Activated gamma-delta T cell (primary cell): ENCODE measurements around the gene GATA5.

Experiments used
- DNase-seq: peaks from one replicate; lab custom pipeline; 2025; lab: John Stamatoyannopoulos, UW
- total RNA-seq, 2 donors: gene quantifications; one replicate each; lab custom pipeline; 2026; lab: John Stamatoyannopoulos, UW

The GATA5 gene, protein sequence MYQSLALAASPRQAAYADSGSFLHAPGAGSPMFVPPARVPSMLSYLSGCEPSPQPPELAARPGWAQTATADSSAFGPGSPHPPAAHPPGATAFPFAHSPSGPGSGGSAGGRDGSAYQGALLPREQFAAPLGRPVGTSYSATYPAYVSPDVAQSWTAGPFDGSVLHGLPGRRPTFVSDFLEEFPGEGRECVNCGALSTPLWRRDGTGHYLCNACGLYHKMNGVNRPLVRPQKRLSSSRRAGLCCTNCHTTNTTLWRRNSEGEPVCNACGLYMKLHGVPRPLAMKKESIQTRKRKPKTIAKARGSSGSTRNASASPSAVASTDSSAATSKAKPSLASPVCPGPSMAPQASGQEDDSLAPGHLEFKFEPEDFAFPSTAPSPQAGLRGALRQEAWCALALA
- 0.09 to 0.15 reads per million in 2 donors for total RNA-seq

DNA sequence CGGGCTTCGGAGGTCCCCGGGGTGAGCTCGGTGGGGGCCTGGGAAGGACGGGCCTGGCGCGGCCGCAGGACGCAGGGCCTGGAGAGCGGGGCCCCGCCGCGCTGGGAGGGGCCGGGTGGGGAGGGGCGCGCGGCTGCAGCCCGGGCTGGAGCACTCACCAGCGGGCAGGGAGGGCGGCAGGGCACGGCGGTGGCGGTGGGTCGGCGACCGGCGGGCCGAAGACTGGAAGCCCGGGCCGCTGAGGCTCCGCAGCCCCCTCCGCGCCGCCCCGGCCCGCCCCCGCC, at the start of gene GATA5:
GATA5 (minus strand) TSS at position 224 of the 284 bp plus-strand sequence. CDS start 474 bp downstream, outside the sequence.
- DNase-seq: no peak

DNA sequence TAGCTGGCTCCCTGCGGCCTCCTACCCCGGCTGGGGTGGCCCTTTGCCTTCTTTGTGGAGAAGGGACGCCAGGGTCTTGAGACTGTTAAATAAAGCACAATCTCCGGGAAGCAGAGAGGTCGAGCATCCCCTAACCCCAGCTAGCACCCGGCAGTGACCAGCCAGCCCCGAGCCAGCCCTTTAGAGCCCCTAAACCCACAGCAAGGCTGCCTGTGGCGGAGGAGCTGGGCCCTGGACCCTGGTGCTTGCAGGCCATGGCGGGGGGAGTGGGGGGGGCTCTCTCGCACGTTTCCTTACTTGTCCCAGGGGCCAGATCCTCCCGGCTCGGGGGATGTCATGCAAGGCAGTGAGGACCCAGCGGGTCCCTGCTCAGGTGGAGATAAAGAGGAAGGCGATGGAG, 49.2 kb upstream of the GATA5 start:
- DNase-seq: no peak

DNA sequence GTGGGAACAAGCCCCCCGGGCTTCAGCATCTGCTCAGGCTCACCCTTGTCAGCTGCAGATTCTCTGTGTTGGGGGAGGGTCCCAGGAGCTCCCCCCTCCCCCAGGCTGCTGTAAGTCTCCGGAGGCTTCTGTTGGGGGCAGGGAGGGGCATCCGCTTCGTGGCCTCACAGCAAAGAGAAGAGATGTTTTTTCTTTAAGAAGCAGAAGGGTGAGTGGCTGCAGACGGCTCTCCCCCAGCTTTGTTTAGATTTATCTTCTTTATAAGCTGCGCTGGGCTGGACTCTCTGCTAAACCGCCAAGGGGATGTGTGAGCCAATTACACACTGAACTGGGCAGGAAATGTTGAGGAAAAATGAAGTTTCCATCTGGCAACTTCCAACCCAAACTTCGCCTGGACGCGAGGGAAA, 48.7 kb upstream of the GATA5 start:
- no peak for DNase-seq

DNA sequence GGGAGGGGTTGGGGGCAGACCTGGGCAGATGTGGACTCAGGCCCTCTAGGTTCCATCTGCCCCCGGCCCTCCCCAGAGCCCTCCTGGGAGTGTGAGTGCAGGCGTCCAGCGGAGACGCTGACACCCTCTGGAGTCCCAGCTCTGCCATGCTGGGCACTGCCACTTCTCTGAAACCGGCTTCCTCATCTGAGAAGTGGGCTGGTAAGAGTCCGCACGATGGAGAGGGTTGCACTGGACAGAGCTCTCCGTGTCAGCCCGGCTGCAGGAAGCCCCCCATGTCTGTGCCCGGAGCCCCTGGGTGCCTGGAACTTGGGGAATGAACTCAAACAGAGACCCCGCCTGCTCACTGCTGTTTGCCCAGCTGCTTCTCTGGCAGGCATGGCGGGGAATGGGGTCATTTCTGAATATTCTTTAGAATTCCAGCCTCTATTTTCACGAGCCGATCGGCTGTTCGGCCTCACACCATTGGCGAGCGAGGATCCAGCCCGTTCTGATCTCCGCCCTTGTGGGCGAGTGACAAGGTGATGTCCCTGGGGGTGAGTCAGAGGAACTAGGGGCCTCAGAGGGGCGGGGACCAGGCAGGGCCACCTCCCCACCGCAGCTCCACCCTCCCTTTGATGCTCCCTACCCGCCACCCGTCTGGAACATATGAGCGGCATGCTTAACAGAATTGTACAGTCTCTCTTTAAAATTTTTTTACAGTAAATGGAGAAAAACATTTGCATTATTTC, 47.8 kb upstream of the GATA5 start:
- no peak for DNase-seq

DNA sequence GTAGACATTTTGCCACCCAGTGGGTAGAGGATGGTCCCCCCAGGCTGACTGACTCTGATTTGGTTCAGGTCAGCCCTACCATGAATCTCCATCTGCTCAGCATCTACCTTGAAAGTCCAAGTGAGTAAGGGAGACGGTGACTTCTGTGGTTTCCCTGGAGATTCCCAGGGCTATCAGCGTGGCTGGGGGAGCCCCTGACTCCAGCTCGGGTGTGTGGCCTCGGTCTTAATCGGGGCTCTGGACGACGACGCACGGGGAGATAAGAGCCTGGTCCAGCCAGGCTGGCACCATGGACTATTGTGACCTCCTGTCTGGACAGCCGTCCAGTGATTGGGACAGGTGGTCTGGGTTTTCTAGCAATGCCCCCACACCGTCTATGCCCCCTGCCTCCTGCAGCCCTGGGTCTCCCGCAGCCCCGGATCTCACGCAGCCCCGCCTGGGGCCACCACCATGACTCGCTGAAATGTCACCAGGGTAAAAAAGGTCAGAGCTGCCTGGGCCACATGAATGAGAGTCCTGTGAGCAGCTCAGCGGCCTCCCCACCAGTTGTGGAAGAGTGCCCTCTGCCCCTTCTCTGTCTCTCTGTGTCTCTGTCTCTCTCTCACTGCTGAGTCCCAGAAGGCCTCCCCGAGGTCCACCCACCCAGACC, 47.1 kb upstream of the GATA5 start:
- no peak for DNase-seq

DNA sequence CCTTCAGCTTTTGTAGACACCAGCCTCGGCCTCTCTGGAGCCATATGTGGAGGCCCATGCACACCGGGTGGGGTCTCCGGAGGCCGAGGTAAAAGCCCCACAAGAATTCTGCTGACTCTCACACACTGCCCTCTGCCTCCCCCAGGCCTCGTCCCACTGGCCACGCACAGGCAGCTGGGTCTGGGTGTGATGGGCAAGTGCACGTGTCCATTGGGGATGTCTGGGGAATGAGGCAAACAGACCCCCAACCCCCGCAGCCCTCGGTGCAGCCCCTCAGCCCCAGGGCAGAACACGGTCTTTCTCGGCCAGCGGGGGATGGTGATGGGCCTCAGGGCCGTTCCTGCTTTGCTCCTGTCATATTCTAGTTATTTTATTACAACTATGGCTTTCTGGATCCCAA, 44.0 kb upstream of the GATA5 start:
- no peak for DNase-seq

DNA sequence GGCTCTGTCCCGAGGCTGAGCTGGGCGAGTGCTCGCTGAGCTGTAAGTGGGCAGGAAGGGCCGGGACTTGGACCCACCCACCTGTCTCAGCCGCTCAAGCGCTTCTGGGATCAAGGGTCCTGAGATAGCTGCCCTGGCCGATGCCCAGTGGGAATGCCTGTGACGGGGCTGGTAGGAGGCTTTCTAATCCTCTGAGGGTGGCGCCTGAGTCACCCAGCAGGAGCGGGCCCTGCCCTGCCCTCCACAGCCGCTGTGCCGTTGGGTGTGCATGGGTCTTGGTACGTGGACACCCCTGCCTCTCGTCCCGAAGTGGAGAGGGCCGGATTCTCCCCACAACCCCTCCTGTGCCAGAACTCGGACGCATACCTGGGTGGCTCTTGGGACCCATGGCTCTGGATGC, 43.1 kb upstream of the GATA5 start:
- no peak for DNase-seq

DNA sequence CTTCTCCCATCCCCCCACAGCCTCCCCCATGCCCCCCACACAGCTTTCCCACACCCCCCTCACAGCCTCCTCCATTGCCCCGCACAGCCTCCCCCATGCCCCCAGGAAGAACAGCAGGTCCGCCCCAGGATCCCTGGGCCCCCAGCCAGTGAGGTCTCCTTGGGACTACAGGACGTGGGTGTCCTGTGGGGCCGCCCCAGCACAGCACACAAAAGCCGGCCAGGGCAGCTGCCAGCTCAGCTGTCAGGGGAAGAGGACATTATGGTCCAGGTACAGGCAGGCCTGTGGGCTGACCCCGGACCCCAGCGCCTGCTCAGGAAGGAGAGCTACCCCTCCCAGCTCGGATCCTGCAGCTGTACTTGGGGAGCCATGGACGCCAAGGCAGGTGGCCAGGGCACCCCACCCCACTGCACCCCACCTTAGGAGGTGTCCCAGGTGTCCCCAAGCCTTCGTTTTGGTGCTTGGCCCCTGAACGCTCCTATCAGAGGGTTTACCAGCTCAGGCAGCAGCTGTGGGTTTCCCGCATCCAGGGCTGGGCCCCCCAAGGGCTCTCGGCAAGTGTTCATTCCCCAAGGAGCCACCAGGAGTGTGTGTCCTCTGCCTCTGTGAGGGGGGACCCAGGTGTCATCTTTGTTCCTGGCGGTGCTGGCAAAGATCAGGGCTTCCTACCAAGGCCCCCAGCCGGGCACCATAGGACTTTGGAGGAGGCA, 42.3 kb upstream of the GATA5 start:
- no peak for DNase-seq

DNA sequence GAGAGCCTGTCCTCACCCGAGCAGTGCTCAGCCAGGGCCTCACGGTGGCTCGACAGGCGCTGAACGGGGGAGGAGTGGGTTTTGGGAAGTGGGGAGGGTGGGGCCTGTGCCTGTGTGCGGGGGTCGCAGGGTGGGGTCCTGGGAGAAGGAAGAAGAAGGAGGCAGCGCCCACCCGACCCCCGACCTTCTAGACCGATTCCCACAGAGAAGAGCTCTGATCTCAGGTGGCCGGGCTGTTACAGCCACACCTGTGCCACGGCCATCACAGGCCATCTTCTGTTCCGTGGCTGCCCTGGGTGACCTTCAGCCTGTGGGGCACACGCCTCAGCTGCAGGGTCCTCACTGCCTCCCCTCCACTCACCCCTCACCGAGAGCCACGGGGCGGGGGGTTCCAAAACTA, 41.4 kb upstream of the GATA5 start:
- no peak for DNase-seq

DNA sequence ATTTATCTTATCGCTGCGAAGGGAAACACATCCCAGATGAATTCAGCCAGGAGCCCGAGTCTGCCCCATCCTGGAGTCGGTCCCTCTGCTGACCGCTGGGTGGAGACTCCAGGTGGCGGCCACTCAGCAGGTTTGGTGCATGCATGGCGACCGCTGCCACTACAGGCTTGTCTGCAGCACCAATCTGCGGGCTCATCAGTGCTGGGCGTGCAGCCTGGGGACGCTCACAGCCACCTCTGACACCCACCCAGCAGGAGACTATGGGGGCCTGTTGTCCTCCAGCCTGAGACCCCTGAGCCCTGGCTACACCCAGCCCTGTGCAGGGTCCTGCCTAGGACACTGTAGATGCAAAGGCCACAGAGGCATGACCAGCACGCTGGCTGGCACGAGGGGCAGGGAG, 40.5 kb upstream of the GATA5 start:
- no peak for DNase-seq

DNA sequence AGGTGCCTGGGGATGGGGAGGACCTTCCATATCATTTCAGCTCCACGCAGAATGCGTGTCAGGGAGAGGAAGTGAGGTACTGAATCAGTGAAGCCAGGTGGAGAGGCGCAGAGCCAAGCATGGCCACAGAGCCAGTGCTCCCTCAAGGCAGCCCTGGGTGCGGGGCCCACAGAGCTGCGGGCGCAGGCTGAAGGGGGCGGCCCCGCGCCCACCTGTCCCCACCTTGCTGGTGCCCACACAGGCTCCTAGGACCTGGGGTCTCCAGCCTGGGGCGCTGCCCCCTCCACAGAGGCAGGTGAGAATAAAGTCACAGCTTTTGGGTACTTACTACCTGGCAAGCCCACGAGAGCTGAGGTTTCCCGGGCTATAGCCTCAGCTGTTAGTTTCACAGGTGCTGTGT, 40.0 kb upstream of the GATA5 start:
- no peak for DNase-seq

DNA sequence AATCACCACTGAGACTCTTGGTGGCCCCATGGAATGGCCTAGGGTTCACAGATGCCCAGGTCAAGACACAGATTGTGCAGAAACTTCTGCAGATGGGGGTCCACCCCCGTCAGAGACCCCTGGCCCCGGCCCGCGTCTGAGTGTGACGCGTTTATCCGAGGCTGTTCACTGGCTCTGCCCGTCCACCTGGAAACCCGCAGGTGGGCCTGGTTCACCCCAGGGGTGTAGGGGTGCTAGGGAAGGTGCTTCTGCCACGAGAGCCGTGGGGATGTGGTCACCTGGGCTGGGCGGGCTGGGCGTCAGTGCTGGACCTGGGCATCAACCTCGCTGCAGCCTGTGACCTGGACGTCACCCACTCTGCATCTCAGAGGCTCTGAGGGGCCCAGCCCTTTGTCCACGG, 39.5 kb upstream of the GATA5 start:
- DNase-seq: no peak

DNA sequence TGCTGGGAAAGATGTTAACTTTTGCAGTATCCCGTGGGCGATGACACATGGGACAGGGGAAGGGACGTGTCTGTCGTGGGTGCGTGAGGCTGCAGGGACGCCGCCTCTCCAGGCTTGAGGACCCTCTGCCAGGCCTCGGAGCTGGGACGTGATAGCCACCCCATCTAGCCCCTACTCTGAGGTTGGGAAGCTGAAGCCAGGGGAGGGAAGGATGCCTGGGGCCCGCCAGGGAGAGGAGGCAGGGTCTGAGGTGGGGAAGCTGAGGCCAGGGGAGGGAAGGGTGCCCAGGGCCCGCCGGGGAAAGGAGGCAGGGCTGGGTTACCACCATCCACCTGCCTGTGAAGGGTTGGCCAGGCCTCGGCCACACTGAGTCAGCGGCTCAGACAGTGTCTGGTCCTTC, 38.2 kb upstream of the GATA5 start:
- DNase-seq: no peak

DNA sequence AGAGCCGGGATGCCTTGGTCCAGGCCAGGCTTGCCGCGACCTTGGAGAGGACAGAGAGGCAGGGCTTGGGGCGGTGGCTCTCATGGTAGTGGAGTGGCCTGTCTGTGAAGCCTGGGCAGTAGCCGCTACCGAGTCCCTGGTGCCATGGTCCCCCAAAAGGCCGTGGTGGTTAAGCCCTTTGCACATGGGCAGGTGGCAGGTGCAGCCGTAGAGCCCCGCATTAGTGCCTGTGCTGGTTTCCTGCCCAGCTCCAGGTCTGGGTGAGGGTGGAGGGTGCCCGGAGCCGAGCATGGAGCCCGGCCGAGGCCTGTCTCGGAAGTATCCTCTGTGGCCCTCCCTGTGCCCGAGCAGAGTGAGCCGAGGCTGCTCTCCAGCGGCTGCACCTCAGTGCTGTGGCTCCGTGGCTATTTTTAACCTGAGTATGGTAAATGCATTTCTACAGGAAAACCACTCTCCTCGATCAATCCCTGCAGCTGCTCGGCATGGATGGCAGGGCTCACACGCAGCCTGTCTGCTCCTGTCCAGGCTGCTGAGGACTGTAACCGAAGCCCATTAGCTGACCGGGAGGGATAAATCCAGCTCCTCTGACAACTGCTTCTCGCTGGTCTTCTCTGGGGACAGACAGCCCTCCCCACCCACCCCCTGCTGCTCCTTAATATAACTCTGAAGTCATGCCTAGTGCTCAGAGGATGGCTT, 36.3 kb upstream of the GATA5 start:
- DNase-seq: no peak

DNA sequence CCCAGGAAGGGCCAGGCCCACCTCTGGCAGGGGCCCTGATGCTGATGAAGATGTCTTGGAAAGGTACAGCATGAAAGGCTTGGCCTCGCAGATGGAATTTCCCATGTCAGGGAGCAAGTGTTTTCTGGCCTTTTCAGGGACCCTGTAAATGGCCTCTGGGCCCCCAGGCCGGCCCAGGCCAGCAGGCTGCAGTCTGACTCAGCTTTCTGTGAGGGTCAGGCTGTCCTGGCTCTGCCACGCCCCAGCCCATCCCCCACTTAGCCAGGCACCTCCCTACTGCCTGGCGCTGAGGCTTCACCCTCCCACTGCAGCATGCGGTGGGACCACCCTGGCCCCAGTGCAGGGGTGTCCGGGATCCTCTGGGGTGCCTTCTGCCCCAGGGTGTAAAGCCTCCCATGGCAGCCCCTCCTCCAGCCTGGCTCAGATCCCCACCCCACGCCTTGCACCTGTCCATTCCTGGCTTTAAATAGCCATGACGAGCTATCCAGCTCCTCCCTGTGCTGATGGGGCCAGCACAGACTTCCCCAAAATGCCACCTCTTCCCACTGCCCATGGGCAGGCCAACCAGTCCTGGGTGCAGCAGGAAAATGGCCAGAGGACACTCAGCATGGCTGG, 35.6 kb upstream of the GATA5 start:
- DNase-seq: no peak

DNA sequence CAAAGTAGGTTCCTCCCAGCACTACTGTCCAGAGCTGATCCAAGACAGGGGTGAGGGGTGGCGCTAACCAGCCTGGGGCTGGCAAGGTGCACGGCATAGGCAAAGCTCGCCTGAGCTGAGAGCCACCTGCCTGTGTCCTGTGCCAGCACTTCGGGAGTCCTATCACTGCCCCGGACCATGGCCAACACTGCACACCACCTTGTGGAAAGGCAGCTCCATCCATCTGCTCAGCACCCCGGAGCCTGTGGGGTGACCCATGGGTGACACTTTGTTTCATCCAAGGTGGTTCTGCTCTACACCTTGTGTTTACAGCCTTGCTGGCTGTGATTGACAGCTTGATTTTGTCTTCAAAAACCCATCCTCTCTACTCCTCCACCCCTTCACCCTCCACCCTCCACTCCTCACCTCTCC, 32.9 kb upstream of the GATA5 start:
- no peak for DNase-seq

DNA sequence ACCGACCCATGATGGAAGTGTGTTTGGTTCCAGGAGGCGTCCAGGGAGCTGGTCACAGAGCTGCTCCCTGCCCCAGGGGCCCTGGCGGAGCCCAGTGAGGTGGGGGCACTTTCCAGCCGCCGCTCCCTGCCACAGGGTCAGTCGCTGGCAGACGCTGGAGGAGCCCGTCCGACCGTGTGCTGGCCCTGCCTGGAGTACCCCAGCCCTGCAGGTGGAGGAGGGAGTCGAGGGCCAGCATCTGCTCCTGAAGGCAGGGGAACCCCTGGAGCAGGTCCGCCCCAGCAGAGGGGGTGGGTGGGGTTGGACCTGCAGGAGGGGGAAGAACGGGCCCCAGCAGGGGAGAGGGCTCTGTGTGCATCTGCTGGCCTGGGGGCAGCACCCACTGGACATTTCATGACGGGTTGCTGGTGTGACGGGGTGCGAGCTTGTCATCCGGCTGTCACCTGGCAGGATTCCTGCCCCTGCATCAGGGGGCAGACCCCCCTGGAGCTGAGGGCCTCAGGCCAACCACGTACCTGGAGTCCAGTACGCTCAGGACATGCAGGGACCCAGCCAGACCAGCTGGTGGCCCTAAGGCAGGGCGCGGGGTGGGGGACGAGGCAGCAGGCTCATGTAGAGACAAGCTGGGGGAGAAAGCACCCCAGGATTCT, 32.3 kb upstream of the GATA5 start:
- DNase-seq: no peak

DNA sequence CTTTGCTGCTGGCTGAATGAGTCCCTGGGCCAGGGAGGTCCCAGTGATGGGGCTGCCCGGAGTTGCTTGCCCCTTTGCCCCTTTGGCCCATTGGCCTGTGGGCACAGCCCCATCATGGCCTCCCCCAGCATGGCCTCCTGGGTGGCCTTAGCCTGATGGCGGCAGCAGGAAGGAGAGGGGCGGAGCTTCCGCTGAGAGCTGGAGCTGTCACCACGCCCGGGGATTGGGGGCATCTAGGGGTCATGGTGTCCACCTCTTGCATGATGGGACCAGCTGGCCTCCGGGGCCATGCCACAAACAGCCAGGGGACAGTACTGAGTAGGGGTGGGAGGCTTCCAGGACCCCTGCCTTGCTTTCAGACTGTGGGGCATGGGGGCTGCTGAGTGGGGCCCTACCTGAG, 31.5 kb upstream of the GATA5 start:
- DNase-seq: no peak

DNA sequence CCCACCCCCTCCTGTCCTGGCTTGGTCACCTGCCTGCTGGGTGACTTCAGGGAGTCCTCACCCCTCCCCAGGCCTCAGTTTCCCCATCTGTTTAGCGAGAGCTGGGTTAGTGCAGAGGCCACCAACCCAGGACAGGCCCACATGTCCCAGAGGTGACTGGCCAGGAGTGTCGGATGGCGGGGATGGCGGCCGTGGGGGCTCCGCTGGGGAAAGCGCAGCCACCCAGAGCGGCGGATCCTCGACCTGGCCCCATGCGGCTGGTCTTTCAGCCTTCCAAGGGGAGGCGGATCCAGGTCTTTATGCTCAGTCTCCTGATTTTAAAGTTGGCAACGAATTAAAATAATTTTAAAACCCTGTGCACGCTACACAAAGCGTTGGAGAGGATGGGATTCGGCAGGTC, 31.0 kb upstream of the GATA5 start:
- no peak for DNase-seq

DNA sequence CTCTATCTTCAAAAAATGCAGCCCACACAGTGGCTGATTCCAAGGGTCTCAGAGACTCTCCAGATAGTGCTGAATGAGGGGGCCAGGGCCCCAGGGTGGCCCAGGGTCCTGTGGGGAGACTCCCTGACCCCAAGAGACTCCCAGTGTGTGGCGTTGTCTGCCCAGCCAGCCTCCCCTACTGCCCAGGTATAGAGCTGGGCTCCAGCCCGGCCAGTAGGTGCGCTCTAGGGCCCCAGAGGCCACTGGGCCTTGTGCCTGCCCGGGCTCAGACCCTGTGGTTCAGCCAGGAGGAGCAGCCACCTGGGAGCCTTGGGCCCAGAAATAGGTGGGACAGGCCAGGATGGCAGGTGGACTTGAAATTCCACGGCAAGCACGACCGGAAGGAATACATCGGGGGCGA, 30.3 kb upstream of the GATA5 start:
- DNase-seq: no peak
